GM12878 (cell line): ENCODE data around the gene PPFIA3. TPM values are rescaled to one million over a fixed set of nuclear protein-coding genes. Genes with fewer than 3 reads are reported as not detected.
A peak's percentile ranks its signal among the peaks of the same experiment; 100 is the strongest.

Experiments used
- ATAC-seq: fragments of 200-7000 bp; cut with Tn5 transposase; 3 replicates; pipeline ENCODE4 v1.9.1; 2020; ENCODE audit warnings: mild to moderate bottlenecking, moderate library complexity
- BruUV-seq: library from RNA; stranded (reverse); fragments of 400-500 nt; replicated peaks from 2 replicates; lab custom pipeline; 2021; lab: Mats Ljungman, UMichigan
- CTCF ChIA-PET: fragments of 300-600 bp; sonication (Branson Sonifier 250); formaldehyde crosslinking; extraction: SDS; loops from one replicate; lab custom pipeline; 2021; ENCODE audit warnings: inconsistent platforms; lab: Yijun Ruan, JAX
- POLR2A ChIA-PET: fragments of 350-600 bp; formaldehyde crosslinking; extraction: SDS; loops from one replicate; lab custom pipeline; 2021; ENCODE audit warnings: inconsistent platforms; lab: Charles Lee
- RAD21 ChIA-PET: fragments of 300-600 bp; sonication (Branson Sonifier 250); formaldehyde crosslinking; loops from one replicate; lab custom pipeline; 2023; ENCODE audit warnings: antibody characterized with exemption; ENCODE audit not compliant: unreplicated experiment; lab: Charles Lee
- SMC1A ChIA-PET: fragments of 300-600 bp; sonication (Branson Sonifier 250); formaldehyde crosslinking; loops from one replicate; lab custom pipeline; 2023; ENCODE audit not compliant: unreplicated experiment, uncharacterized antibody; lab: Charles Lee
- DNase-seq: peaks from one replicate; pipeline ENCODE4 v3.0.0-alpha.2; 2011; ENCODE audit warnings: low read depth, low spot score
- FAIRE-seq: peaks from 3 replicates; lab custom pipeline; 2011; peaks lifted over from hg19 to GRCh38; lab: Jason Lieb, UNC
- H2AFZ ChIP-seq: 2 replicates; pipeline ENCODE4 v1.6.0; 2011; ENCODE audit warnings: low read depth, low read length, control low read depth; ENCODE audit not compliant: control insufficient read depth
- H3K27ac ChIP-seq: 2 replicates; pipeline ENCODE4 v1.5.1; 2011; ENCODE audit warnings: control low read depth; ENCODE audit not compliant: control insufficient read depth, insufficient read depth
- H3K27me3 ChIP-seq, 2 experiments: replicated peaks in 1 of 2; 2 replicates each; pipeline versions ENCODE4 v1.6.0 to v1.6.1; 2011; ENCODE audit warnings: low read length in 1 of 2; ENCODE audit not compliant: control insufficient read depth in 2 of 2, insufficient read depth in 2 of 2
- H3K36me3 ChIP-seq, 2 experiments: 2 replicates each; pipeline ENCODE4 v1.5.1; 2011; ENCODE audit warnings: low read length in 1 of 2; ENCODE audit not compliant: control insufficient read depth in 2 of 2, insufficient read depth in 2 of 2
- H3K4me1 ChIP-seq: 2 replicates; pipeline ENCODE4 v1.6.1; 2011; ENCODE audit warnings: mild to moderate bottlenecking, low read length, moderate library complexity, mixed read lengths; ENCODE audit not compliant: control insufficient read depth, insufficient read depth
- H3K4me2 ChIP-seq: 2 replicates; pipeline ENCODE4 v1.6.0; 2011; ENCODE audit warnings: control low read depth; ENCODE audit not compliant: control insufficient read depth, insufficient read depth
- H3K4me3 ChIP-seq: fragments of 200-600 bp; sonication (generic); 2 replicates; pipeline ENCODE4 v1.5.1; 2016
- H3K79me2 ChIP-seq: 2 replicates; pipeline ENCODE4 v1.6.0; 2011; ENCODE audit warnings: low read length; ENCODE audit not compliant: control insufficient read depth, insufficient read depth
- H3K9ac ChIP-seq: 2 replicates; pipeline ENCODE4 v1.8.0; 2011; ENCODE audit warnings: low read length, control low read depth, mixed read lengths; ENCODE audit not compliant: control insufficient read depth, insufficient read depth
- H3K9me3 ChIP-seq: replicated peaks from 3 replicates; pipeline ENCODE4 v1.5.1; 2011; ENCODE audit warnings: mild to moderate bottlenecking, low read length; ENCODE audit not compliant: control insufficient read depth, insufficient read depth
- H4K20me1 ChIP-seq: 2 replicates; pipeline ENCODE4 v1.6.0; 2011; ENCODE audit not compliant: control insufficient read depth, insufficient read depth
- BMI1 ChIP-seq: fragments of 450-650 bp; IDR thresholded peaks from 2 replicates; pipeline ENCODE4 v1.6.1; 2016; ENCODE audit warnings: mild to moderate bottlenecking, moderate library complexity, borderline replicate concordance
- CBFB ChIP-seq: IDR thresholded peaks from 2 replicates; pipeline ENCODE4 v1.6.1; 2016; ENCODE audit warnings: antibody characterized with exemption, low read depth
- HDGF ChIP-seq: fragments of 450-650 bp; IDR thresholded peaks from 2 replicates; pipeline ENCODE4 v1.6.1; 2016; ENCODE audit warnings: antibody characterized with exemption
- MYB ChIP-seq: fragments of 150-350 bp; IDR thresholded peaks from 2 replicates; pipeline ENCODE4 v1.6.1; 2014; ENCODE audit warnings: mild to moderate bottlenecking, low read depth, low read length, borderline replicate concordance
- POLR2A ChIP-seq: IDR thresholded peaks from 2 replicates; pipeline ENCODE4 v1.6.1; 2011; ENCODE audit warnings: low read depth, mild to moderate bottlenecking, low read length
- RAD21 ChIP-seq: IDR thresholded peaks from 2 replicates; pipeline ENCODE4 v1.6.1; 2011; ENCODE audit warnings: mild to moderate bottlenecking, low read depth, low read length, moderate library complexity; ENCODE audit not compliant: insufficient read depth
- SMC3 ChIP-seq: IDR thresholded peaks from 2 replicates; pipeline ENCODE4 v1.6.1; 2011; ENCODE audit warnings: low read length, improper control_type of control experiment, borderline replicate concordance
- STAT3 ChIP-seq: IDR thresholded peaks from 2 replicates; pipeline ENCODE4 v1.6.1; 2011; ENCODE audit warnings: low read depth, low read length, improper control_type of control experiment
- SUPT20H ChIP-seq: IDR thresholded peaks from 2 replicates; pipeline ENCODE4 v1.6.1; 2011; ENCODE audit warnings: low read depth, mild to moderate bottlenecking, low read length, moderate library complexity, borderline replicate concordance; ENCODE audit not compliant: control insufficient read depth
- WGBS: methylation state at CpG from one replicate; pipeline ENCODE4 v1.1.6; 2016; ENCODE audit warnings: low lambda C conversion rate; ENCODE audit not compliant: insufficient replicate concordance, insufficient coverage; ENCODE audit errors: missing lambda C conversion rate; 5-methylcytosine and 5-hydroxymethylcytosine counted together
- in situ Hi-C: fragments of 300-500 bp; cut with MboI; formaldehyde crosslinking; loops from 9 replicates; pipeline ENCODE4 v1.14.3; 2018; ENCODE audit warnings: mixed read lengths
- intact Hi-C: fragments of 100-400 bp; cut with micrococcal nuclease; formaldehyde crosslinking; loops from one replicate; pipeline ENCODE4 v1.14.2; 2022; ENCODE audit not compliant: unreplicated experiment
- polyA plus RNA-seq, 11 experiments: library from polyadenylated mRNA; depleted of rRNA in 4 of 11; unstranded in 6 of 11; stranded (reverse) in 5 of 11; fragments of >200 nt; fragmentation: Nextera tagmentation in 4 of 11; fragmentation: Illumina TruSeq in 1 of 11; extraction: Ambion mirVana in 4 of 11; extraction: Trizol in 1 of 11; gene quantifications; 1 replicate in 1 of 11; 2 replicates in 10 of 11; pipeline versions ENCODE4 v1.2.1 to v1.2.3, GENCODE V29; 2011 to 2016; ENCODE audit warnings: inconsistent platforms in 2 of 11, missing spikeins in 2 of 11, low read depth in 1 of 11
- total RNA-seq, 4 experiments: library from RNA; depleted of rRNA in 3 of 4; stranded (reverse); fragments of >200 nt in 3 of 4; fragmentation: Illumina TruSeq in 1 of 4; extraction: Trizol in 1 of 4; gene quantifications; 2 replicates each; pipeline versions ENCODE4 v1.2.1 to v1.2.3, GENCODE V29; 2013 to 2021
- TF ChIP-seq, protein P1 (sequence below): fragments of 450-650 bp; IDR thresholded peaks from 2 replicates; pipeline ENCODE4 v1.6.1; 2017; ENCODE audit warnings: antibody characterized with exemption, mild to moderate bottlenecking, moderate library complexity
- TF ChIP-seq, protein P2 (sequence below), 3 experiments: IDR thresholded peaks in 2 of 3; conservative IDR thresholded peaks in 1 of 3; 2 replicates each; pipeline ENCODE4 v1.5.1; 2011; ENCODE audit warnings: low read depth in 3 of 3, low read length in 3 of 3, mild to moderate bottlenecking in 3 of 3, control low read depth in 2 of 3, moderate library complexity in 2 of 3, inconsistent platforms in 1 of 3, mixed read lengths in 1 of 3; ENCODE audit not compliant: control insufficient read depth in 2 of 3, insufficient read depth in 1 of 3; ENCODE audit errors: extremely low read depth in 1 of 3
- TF ChIP-seq, protein P3 (sequence below): IDR thresholded peaks from 2 replicates; pipeline ENCODE4 v1.6.1; 2012; ENCODE audit warnings: low read depth, low read length, improper control_type of control experiment
- TF ChIP-seq, protein P4 (sequence below): IDR thresholded peaks from 2 replicates; pipeline ENCODE4 v1.6.1; 2012; ENCODE audit warnings: low read depth, low read length, improper control_type of control experiment
- TF ChIP-seq, protein P5 (sequence below): fragments of 150-350 bp; IDR thresholded peaks from 2 replicates; pipeline ENCODE4 v1.6.1; 2016; ENCODE audit warnings: low read depth, low read length

The PPFIA3 gene
- total and polyA plus RNA-seq, 10 of the 15 experiments (the other 5 are each of a cell fraction or from before 2014, with no cell fraction given), result 0.11 to 1.7 (median 0.73) TPM; not detected in 3

DNA sequence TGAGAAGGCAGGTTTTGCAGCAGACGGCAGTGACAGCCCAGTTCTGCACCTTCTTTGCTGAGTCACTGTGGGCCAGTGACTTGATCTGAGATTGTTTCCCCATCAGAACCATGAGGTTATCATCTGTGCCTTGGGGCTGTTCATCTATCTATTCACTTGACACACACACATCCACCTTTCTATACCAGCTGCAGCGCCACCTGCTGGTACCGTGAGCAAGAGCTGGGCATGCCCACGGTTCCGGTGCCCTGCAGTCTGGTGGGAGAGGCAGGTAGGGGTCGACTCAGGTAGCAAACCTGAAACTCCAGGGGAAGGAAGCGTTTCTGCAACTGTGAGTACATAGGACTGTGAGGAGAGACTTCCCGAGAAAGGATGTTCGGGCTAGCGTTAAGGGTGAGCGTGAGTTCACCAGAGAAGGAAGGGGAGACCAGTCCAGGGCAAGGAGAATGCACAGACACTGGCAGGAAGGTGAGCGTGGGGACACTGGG, 12.7 kb upstream of the PPFIA3 start:
- H3K27ac ChIP-seq, result no peak overlapping the region
- no peaks in the 10 kb centered on the region for H3K4me1 ChIP-seq
- ATAC-seq (peak; percentile 83), DNase-seq (no peak), FAIRE-seq (peak; percentile 86)
- ChIA-PET SMC1A (interaction anchor here (0.5 to 1.6 kb wide), 4 partner anchors 9 to 134 kb away, joined by 3 to 6 read pairs (median 4); no protein-coding TSS in a partner anchor), POLR2A (no interaction called here), RAD21 (interaction anchor here (0.6 to 1.6 kb wide), 3 partner anchors 9 to 327 kb away, joined by 3 to 4 read pairs (median 3); no protein-coding TSS in a partner anchor), CTCF (interaction anchor here (0.7 to 2.5 kb wide), 19 partner anchors 8 to 264 kb away, joined by 3 to 31 read pairs (median 4); partner anchors contain the start of genes CGB7 and LIN7B)
- no peak overlapping the region for H2AFZ ChIP-seq
- no peak overlapping the region for H3K4me3 ChIP-seq
- H3K27me3 ChIP-seq, result no peaks in the 10 kb centered on the region
- no peak overlapping the region for H3K4me2 ChIP-seq
- in situ Hi-C loops, result no loop called here
- intact Hi-C loops, result no loop called here
- BruUV-seq, result no TSS peak
- H3K9ac ChIP-seq, result no peak overlapping the region
- H3K9me3 ChIP-seq, result no peaks in the 10 kb centered on the region
- WGBS, result 66% methylated on average over 12 of the region's 12 CpGs
- H3K36me3 ChIP-seq, result peaks cover 7 to 50% of the 10 kb centered on the region in 2 experiments
- TF ChIP-seq, protein P1, sequence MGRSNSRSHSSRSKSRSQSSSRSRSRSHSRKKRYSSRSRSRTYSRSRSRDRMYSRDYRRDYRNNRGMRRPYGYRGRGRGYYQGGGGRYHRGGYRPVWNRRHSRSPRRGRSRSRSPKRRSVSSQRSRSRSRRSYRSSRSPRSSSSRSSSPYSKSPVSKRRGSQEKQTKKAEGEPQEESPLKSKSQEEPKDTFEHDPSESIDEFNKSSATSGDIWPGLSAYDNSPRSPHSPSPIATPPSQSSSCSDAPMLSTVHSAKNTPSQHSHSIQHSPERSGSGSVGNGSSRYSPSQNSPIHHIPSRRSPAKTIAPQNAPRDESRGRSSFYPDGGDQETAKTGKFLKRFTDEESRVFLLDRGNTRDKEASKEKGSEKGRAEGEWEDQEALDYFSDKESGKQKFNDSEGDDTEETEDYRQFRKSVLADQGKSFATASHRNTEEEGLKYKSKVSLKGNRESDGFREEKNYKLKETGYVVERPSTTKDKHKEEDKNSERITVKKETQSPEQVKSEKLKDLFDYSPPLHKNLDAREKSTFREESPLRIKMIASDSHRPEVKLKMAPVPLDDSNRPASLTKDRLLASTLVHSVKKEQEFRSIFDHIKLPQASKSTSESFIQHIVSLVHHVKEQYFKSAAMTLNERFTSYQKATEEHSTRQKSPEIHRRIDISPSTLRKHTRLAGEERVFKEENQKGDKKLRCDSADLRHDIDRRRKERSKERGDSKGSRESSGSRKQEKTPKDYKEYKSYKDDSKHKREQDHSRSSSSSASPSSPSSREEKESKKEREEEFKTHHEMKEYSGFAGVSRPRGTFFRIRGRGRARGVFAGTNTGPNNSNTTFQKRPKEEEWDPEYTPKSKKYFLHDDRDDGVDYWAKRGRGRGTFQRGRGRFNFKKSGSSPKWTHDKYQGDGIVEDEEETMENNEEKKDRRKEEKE, result no peak
- TF ChIP-seq, protein P2, sequence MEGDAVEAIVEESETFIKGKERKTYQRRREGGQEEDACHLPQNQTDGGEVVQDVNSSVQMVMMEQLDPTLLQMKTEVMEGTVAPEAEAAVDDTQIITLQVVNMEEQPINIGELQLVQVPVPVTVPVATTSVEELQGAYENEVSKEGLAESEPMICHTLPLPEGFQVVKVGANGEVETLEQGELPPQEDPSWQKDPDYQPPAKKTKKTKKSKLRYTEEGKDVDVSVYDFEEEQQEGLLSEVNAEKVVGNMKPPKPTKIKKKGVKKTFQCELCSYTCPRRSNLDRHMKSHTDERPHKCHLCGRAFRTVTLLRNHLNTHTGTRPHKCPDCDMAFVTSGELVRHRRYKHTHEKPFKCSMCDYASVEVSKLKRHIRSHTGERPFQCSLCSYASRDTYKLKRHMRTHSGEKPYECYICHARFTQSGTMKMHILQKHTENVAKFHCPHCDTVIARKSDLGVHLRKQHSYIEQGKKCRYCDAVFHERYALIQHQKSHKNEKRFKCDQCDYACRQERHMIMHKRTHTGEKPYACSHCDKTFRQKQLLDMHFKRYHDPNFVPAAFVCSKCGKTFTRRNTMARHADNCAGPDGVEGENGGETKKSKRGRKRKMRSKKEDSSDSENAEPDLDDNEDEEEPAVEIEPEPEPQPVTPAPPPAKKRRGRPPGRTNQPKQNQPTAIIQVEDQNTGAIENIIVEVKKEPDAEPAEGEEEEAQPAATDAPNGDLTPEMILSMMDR (IDR thresholded peaks at IDR 0.05 in 2 of 3, conservative IDR thresholded peaks at IDR 0.05 in 1 of 3; ENCODE audit: control insufficient read depth in 2 of 3, extremely low read depth in 1 of 3, insufficient read depth in 1 of 3, low read depth in 3 of 3, low read length in 3 of 3), result peak; percentile 67 to 88 (median 83)
- TF ChIP-seq MYB, result no peak
- TF ChIP-seq STAT3, result no peak
- 0 out of 2 replicates have a peak, but pooled peaks have one; percentile 19 for TF ChIP-seq RAD21
- peak; percentile 35; the same call in 1 of the 2 replicates for TF ChIP-seq SMC3
- TF ChIP-seq, protein P3, sequence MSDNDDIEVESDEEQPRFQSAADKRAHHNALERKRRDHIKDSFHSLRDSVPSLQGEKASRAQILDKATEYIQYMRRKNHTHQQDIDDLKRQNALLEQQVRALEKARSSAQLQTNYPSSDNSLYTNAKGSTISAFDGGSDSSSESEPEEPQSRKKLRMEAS, result no peak
- TF ChIP-seq, protein P4, sequence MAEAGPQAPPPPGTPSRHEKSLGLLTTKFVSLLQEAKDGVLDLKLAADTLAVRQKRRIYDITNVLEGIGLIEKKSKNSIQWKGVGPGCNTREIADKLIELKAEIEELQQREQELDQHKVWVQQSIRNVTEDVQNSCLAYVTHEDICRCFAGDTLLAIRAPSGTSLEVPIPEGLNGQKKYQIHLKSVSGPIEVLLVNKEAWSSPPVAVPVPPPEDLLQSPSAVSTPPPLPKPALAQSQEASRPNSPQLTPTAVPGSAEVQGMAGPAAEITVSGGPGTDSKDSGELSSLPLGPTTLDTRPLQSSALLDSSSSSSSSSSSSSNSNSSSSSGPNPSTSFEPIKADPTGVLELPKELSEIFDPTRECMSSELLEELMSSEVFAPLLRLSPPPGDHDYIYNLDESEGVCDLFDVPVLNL, result no peak
- TF ChIP-seq HDGF, result 0 out of 2 replicates have a peak, but pooled peaks have one; percentile 16
- TF ChIP-seq, protein P5, sequence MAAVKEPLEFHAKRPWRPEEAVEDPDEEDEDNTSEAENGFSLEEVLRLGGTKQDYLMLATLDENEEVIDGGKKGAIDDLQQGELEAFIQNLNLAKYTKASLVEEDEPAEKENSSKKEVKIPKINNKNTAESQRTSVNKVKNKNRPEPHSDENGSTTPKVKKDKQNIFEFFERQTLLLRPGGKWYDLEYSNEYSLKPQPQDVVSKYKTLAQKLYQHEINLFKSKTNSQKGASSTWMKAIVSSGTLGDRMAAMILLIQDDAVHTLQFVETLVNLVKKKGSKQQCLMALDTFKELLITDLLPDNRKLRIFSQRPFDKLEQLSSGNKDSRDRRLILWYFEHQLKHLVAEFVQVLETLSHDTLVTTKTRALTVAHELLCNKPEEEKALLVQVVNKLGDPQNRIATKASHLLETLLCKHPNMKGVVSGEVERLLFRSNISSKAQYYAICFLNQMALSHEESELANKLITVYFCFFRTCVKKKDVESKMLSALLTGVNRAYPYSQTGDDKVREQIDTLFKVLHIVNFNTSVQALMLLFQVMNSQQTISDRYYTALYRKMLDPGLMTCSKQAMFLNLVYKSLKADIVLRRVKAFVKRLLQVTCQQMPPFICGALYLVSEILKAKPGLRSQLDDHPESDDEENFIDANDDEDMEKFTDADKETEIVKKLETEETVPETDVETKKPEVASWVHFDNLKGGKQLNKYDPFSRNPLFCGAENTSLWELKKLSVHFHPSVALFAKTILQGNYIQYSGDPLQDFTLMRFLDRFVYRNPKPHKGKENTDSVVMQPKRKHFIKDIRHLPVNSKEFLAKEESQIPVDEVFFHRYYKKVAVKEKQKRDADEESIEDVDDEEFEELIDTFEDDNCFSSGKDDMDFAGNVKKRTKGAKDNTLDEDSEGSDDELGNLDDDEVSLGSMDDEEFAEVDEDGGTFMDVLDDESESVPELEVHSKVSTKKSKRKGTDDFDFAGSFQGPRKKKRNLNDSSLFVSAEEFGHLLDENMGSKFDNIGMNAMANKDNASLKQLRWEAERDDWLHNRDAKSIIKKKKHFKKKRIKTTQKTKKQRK, result no peak
- no peak for TF ChIP-seq SUPT20H
- TF ChIP-seq CBFB, result no peak
- no peak for TF ChIP-seq BMI1
- TF ChIP-seq POLR2A, result peak; percentile 58
- no peaks in the 10 kb centered on the region for H3K79me2 ChIP-seq
- H4K20me1 ChIP-seq, result no peaks in the 10 kb centered on the region
